GM21737 (cell line): ENCODE measurements around the gene MYMX.
"Not testable (repeated sequence)": the region's sequence is repeated elsewhere in the genome, so short reads cannot be mapped to it uniquely, and the experiment has no call there.

Source experiments
- ATAC-seq: cut with Tn5 transposase; IDR thresholded peaks from one replicate; pipeline ENCODE4 v1.9.1; 2021; ENCODE audit warnings: mild to moderate bottlenecking, moderate library complexity; ENCODE audit not compliant: unreplicated experiment

MYMX gene

DNA sequence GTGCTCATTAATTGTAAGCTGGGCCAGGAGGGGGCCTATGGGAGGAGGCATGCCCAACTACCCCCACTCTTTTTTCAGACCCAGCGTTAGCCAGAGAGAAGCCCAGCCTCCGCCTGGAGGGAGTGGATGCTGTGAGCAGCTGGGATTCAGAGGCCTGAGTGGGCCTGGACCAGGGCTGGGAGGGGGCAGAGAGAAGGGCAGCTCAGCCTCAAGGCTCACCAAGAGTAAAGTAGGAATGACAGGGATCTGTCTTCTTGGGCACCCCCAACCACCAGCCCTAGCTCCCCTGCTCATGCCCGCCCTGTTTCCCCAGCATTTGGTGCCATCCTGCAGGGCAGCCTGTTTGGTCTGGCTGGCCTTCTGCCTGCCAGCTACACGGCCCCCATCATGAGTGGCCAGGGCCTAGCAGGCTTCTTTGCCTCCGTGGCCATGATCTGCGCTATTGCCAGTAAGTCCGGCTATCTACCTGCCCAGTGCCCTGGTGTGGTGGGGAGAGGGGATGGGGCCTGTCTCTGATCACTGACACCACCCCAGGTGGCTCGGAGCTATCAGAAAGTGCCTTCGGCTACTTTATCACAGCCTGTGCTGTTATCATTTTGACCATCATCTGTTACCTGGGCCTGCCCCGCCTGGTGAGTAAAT is 13.4 kb downstream of the MYMX start:
- no peak for ATAC-seq

DNA sequence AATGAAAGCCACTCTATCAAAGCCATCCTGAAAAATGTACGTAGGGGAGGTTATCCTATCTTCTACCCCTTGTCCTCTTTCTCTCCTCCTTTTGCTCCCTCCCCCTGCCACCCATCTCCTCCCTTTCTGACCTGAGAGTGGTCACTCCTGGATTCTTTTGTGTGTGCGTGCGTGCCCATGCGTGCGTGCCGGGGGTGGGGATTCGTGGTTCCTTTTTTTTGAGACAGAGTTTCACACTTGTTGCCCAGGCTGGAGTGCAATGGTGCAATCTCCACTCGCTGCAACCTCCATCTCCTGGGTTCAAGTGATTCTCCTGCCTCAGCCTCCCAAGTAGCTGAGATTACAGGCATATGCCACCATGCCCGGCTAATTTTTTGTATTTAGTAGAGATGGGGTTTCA is 14.7 kb downstream of the MYMX start:
- ATAC-seq: not testable (repeated sequence)

DNA sequence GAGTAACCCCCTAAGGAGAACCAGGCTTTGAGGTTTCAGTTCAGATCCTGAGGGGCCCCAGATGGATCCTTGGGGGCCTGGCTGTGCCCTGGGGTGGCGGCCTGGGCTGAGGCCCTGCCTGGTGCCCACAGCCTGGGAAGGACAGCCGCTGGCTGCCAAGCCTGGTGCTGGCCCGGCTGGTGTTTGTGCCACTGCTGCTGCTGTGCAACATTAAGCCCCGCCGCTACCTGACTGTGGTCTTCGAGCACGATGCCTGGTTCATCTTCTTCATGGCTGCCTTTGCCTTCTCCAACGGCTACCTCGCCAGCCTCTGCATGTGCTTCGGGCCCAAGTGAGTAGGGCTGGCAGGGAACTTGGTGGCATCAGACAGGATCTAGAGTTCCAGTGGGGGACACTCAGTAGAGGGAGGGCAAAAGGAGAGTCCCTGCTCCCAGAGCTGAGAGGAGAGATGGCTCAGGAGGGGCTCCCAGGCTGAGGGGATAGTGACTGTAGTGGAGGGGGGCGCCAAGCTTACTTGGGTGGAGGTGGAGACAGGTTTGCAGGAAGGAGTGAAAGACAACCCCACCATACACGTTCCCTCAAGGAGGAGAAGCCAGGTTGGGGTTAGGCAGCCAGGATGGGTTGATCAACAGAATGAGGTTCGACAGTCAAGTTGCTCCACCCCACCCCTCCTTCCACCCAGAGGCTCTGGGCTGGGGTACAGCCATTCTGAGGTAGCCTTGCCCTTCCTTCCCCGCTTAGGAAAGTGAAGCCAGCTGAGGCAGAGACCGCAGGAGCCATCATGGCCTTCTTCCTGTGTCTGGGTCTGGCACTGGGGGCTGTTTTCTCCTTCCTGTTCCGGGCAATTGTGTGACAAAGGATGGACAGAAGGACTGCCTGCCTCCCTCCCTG is 16.2 kb downstream of the MYMX start:
- ATAC-seq: no peak

DNA sequence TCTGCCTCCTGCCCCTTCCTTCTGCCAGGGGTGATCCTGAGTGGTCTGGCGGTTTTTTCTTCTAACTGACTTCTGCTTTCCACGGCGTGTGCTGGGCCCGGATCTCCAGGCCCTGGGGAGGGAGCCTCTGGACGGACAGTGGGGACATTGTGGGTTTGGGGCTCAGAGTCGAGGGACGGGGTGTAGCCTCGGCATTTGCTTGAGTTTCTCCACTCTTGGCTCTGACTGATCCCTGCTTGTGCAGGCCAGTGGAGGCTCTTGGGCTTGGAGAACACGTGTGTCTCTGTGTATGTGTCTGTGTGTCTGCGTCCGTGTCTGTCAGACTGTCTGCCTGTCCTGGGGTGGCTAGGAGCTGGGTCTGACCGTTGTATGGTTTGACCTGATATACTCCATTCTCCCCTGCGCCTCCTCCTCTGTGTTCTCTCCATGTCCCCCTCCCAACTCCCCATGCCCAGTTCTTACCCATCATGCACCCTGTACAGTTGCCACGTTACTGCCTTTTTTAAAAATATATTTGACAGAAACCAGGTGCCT is 16.9 kb downstream of the MYMX start:
- ATAC-seq: no peak

DNA sequence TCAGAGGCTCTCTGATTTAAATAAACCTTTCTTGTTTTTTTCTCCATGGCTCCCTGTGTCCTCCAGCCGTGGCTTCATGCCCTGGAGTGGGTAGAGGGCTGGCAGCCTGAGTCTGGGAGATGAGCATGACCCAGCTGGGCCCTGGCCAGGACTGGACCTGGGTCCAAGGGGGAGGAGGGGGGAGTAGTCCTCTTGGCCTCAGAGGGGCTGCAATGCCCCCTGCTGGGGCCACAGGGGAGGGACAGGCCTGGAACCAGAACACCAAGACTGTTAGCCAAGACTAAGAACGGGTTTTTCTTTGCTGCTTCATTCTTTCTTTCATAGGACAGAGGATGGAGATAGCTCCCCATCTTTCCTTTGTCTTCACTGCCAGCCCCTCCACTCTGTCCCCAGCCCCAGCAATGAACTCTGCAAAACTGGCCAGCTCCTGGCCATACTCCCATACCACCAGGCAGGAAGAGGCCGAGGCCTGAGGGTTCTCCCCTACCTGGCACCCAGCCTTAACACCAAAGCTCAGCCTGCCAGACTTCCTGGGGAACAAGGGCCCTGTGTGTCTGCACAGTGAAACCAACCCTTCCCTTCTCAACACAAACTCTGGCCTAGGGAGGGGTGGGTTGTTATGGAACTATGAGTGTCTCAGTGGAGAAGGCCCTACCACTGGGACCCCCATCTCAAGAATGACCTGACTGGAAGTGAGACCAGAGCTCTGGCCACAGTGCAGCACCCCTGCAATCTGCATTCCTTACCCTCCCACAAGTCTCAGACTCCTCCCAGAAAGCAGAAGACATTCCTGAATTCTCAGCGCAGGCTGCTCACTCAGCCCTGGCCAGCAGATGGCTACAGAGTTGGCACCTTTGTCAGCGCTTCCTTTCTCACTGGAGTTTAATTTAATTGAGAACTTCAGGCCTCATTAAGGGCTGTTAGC is 17.6 kb downstream of the MYMX start:
- ATAC-seq: no peak

- ATAC-seq: no peak
Measured at GRCh38 chr6:44235269-44235668, 18.5 kb downstream of the MYMX start.

- no peak for ATAC-seq
Measured at GRCh38 chr6:44235891-44236516, 19.3 kb downstream of the MYMX start.

- ATAC-seq: peak; percentile 43
Measured at GRCh38 chr6:44237021-44237812, 20.5 kb downstream of the MYMX start.

GRCh38 chr6:44237813-44238433 is 21.2 kb downstream of the MYMX start:
- peak; percentile 76 for ATAC-seq

DNA sequence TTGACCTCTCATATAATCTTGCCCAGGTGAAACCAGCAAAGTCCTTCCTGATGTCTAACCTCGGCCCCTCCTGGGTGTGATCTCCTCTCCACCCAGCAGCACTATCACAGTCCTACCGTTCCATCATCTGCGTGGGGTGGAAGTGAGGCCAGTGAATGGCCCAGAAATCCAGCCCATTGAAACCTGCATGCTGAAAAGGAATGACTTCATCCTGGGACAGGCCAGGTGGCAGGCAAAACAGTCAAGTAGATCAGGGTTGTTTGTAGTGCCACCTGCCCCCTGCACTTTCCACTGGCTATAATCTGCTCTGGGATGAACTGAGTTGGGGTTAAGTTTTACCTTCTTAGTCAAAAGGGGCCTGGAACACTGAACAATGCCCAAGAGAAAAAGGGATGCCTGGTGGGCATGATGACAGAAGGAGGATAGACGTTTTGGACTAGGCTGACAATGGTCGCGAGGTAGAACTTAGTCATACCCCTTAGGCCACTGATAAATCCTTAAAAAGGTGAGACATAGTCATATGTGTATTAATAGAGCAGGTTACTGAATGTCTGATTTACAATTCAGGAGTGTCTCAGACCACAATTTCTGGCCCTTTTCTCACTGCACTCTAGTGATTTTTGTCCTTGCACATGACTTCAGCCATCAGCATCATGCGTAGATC is 22.1 kb downstream of the MYMX start:
- ATAC-seq: no peak

GRCh38 chr6:44243345-44243744 is 26.6 kb downstream of the MYMX start:
- ATAC-seq: no peak

- ATAC-seq: no peak
Measured at GRCh38 chr6:44245391-44245911, 28.7 kb downstream of the MYMX start.

DNA sequence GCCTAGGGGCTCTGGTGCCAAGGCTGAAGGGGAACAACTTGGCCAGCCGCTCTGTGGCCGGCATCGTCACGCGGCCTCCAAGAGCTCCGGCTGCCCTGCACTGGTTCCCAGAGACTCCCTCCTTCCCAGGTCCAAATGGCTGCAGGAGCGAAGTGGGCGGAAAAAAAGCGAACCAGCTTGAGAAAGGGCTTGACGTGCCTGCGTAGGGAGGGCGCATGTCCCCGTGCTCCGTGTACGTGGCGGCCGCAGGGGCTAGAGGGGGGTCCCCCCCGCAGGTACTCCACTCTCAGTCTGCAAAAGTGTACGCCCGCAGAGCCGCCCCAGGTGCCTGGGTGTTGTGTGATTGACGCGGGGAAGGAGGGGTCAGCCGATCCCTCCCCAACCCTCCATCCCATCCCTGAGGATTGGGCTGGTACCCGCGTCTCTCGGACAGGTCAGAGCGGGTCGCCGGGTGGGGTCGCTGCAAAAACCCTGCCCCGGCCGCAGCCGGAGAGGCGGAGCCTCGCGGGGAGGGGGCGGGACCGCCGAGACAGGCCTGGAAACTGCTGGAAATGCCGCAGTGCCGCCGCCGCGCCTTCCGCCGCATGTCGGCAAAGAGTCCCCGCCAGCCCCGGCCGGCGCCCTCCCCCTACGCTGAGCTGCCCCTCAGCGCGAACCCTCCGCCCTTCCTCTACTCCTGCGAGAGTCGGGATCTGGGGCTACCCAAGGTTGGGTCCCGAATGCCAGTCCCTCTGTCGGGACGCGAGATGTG is 29.4 kb downstream of the MYMX start:
- ATAC-seq: peak; percentile 48

- peak; percentile 56 for ATAC-seq
Measured at GRCh38 chr6:44246663-44247337, 30.1 kb downstream of the MYMX start, which contains the start of gene HSP90AB1. Gene HSP90AB1, plus strand, starts transcription at chr6:44247101. Its CDS starts 1,529 bp downstream, at chr6:44248630.

DNA sequence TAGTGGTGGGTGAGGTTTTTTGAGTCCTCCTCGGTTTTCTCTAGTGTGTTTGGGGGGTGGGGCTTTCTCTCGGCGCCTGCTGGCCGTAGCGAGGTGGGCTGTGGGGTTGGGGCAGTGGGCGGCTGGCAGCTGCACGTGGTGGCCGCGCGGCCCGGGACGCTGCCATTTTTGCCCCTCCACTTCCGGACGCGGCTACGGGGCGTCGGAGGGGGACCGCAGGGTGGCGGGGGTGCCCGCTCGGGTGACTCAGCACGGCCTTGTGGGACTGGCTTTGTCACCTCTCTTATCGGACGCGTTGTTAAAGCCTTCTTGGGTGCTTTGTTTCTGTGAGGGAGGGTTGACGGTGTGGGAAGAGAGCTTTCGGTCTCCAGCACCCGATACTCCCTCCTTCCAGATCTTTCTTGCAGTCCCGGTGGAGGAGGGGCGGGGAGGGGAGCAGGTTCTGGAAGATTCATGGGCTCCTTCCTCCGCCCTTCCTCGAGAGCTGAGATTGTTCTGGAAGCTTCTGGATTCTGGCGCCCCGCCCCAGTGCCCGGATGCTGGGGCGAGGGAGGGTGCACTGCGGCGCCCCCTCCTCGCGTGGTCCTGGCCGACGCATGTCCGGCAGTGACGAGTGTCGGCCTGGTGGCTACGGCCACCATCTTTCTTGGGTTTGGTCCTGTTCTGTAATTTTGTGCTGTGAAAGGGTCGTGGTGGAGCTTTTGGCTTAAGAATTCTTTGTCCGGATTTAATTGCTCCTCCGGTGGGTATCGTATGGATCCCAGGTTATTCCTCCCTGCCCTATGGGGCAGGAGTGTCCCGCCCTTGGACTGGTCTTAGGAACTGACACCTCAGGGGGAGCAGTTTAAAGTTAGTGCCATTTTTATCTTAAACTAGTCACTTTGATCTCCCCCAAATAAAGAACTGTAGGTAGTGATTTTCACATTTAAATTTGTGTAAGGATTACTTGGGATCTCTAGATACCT is 30.9 kb downstream of the MYMX start:
- ATAC-seq: peak; percentile 30

- no peak for ATAC-seq
Measured at GRCh38 chr6:44248579-44248978, 31.9 kb downstream of the MYMX start.
